ENCODE results near the gene COPS2. TPM values are rescaled to one million over a fixed set of nuclear protein-coding genes. Genes with fewer than 3 reads are reported as not detected.

COPS2 gene
- total and polyA plus RNA-seq, 2 donors (not counting 1 experiment from before 2014, with no cell fraction given), result 13.8 to 47.8 TPM

GRCh38 chr15:49148298-49148697 lies 7.1 kb downstream of the COPS2 start:
- no peaks in the 10 kb centered on the region for H3K9me3 Mint-ChIP-seq (ENCODE audit: insufficient read depth)
- Histone ChIP-seq H3K79me2 (ENCODE audit: control insufficient read depth, insufficient read depth, low read length) (peaks cover 88% of the 10 kb centered on the region), H3K36me3 (replicated peaks in 1 of 2; ENCODE audit: control extremely low read depth in 1 of 2, control insufficient read depth in 1 of 2, extremely low read depth in 1 of 2, insufficient read depth in 2 of 2, low read length in 1 of 2) (peaks cover 2 to 18% of the 10 kb centered on the region in 2 experiments), H2AFZ (ENCODE audit: insufficient read depth, low read depth, low read length, poor library complexity, severe bottlenecking) (no peak overlapping the region), H3K9ac (ENCODE audit: low read length) (no peak overlapping the region), H3K4me1 (ENCODE audit: control insufficient read depth in 2 of 2, insufficient read depth in 2 of 2, low read length in 2 of 2) (peaks cover 5 to 19% of the 10 kb centered on the region in 2 donors), H3K4me2 (replicated peaks; ENCODE audit: low read depth, low read length, poor library complexity, severe bottlenecking) (peak overlapping the region; percentile 4), H3K4me3 (ENCODE audit: control extremely low read depth in 1 of 5, extremely low read depth in 1 of 5, insufficient read depth in 1 of 5, low read depth in 2 of 5, low read length in 4 of 5) (no peak overlapping the region), H3K9me3 (ENCODE audit: control extremely low read depth in 1 of 3, control insufficient read depth in 2 of 3, insufficient read depth in 1 of 3, low read length in 2 of 3) (no peaks in the 10 kb centered on the region), H4K20me1 (ENCODE audit: control insufficient read depth, insufficient read depth, low read length, poor library complexity, severe bottlenecking) (peaks cover 49% of the 10 kb centered on the region), H3K27me3 (replicated peaks in 1 of 4; ENCODE audit: control extremely low read depth in 1 of 4, control insufficient read depth in 3 of 4, insufficient read depth in 4 of 4, low read length in 3 of 4) (no peaks in the 10 kb centered on the region), H3K27ac (ENCODE audit: low read length in 2 of 2) (peak overlapping the region in 1 of 2 donors; percentile 12)
- H3K4me3 Mint-ChIP-seq, result no peak overlapping the region
- intact Hi-C loops (cut with micrococcal nuclease), result loop anchor here (10.0 kb wide), 2 partner anchors 793 to 997 kb away; no protein-coding TSS in a partner anchor
- POLR2A ChIA-PET, result no interaction called here
- ATAC-seq (ENCODE audit: low read depth), result no peak
- no peak overlapping the region for H3K27ac Mint-ChIP-seq
- CTCF ChIA-PET, result interaction anchor here (4.8 kb wide), 1 partner anchor 286 kb away, joined by 45 read pairs; no protein-coding TSS in a partner anchor
- WGBS (ENCODE audit: insufficient coverage), result 57% methylated on average over 1 of the region's 1 CpG
- H3K4me1 Mint-ChIP-seq, result peaks cover 41% of the 10 kb centered on the region
- TF ChIP-seq, protein P1, sequence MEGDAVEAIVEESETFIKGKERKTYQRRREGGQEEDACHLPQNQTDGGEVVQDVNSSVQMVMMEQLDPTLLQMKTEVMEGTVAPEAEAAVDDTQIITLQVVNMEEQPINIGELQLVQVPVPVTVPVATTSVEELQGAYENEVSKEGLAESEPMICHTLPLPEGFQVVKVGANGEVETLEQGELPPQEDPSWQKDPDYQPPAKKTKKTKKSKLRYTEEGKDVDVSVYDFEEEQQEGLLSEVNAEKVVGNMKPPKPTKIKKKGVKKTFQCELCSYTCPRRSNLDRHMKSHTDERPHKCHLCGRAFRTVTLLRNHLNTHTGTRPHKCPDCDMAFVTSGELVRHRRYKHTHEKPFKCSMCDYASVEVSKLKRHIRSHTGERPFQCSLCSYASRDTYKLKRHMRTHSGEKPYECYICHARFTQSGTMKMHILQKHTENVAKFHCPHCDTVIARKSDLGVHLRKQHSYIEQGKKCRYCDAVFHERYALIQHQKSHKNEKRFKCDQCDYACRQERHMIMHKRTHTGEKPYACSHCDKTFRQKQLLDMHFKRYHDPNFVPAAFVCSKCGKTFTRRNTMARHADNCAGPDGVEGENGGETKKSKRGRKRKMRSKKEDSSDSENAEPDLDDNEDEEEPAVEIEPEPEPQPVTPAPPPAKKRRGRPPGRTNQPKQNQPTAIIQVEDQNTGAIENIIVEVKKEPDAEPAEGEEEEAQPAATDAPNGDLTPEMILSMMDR (IDR thresholded peaks at IDR 0.05), result no peak
- no peak for TF ChIP-seq EZH2 (IDR thresholded peaks at IDR 0.05; ENCODE audit: borderline replicate concordance, insufficient read depth, low read depth, low read length, poor library complexity, severe bottlenecking)
- H3K27me3 Mint-ChIP-seq, result no peaks in the 10 kb centered on the region
- DNase-seq, result no peak

Measured in B cell (primary cell).